ENCODE measurements around the gene CGAS. TPM values are rescaled to one million over a fixed set of nuclear protein-coding genes. Genes with fewer than 3 reads are reported as not detected.
"Not testable (repeated sequence)": the region's sequence is repeated elsewhere in the genome, so short reads cannot be mapped to it uniquely, and the experiment has no call there.

The CGAS gene
- total RNA-seq, 4 donors from 2014 or later = 2.4 to 6.1 (median 3.9) TPM

- intact Hi-C loops (cut with DNase I) = no loop called here
- Histone ChIP-seq H3K36me3 (peaks cover 0 to 9% (median 2%) of the 10 kb centered on the region in 4 donors), H3K27ac (replicated peaks in 1 of 4) (no peak overlapping the region), H3K4me3 (no peak overlapping the region), H3K9me3 (no peaks in the 10 kb centered on the region), H3K27me3 (no peaks in the 10 kb centered on the region), H3K4me1 (peaks cover 20 to 34% (median 30%) of the 10 kb centered on the region in 4 donors)
- WGBS = 76% methylated on average over 5 of the region's 5 CpGs
- DNase-seq (ENCODE audit: extremely low spot score) = no peak
- no peak for TF ChIP-seq CTCF (IDR thresholded peaks at IDR 0.05)
- no peak for TF ChIP-seq POLR2AphosphoS5 (IDR thresholded peaks at IDR 0.05)
These were observed 8.0 kb upstream of the CGAS start for GRCh38 chr6:73460056-73460455.

- 89% methylated on average over 7 of the region's 7 CpGs for WGBS
- intact Hi-C loops (cut with DNase I); DNase-seq (ENCODE audit: extremely low spot score): not testable (repeated sequence)
These were observed 7.4 kb upstream of the CGAS start for GRCh38 chr6:73459474-73459873.

GRCh38 chr6:73455865-73456629, 4.0 kb upstream of the CGAS start:
- TF ChIP-seq EP300 (IDR thresholded peaks at IDR 0.05) (no peak), POLR2AphosphoS5 (IDR thresholded peaks at IDR 0.05) (no peak), POLR2A (IDR thresholded peaks at IDR 0.05; ENCODE audit: low read depth) (no peak), CTCF (IDR thresholded peaks at IDR 0.05) (no peak)
- no peak overlapping the region for H3K27ac ChIP-seq (replicated peaks in 1 of 4)
- 65% methylated on average over 3 of the region's 3 CpGs for WGBS
- no peaks in the 10 kb centered on the region for H3K36me3 ChIP-seq
- peaks cover 8 to 24% (median 19%) of the 10 kb centered on the region in 4 donors for H3K4me1 ChIP-seq
- no peak overlapping the region for H3K4me3 ChIP-seq
- intact Hi-C loops (cut with DNase I) = no loop called here
- no peaks in the 10 kb centered on the region for H3K27me3 ChIP-seq
- no peaks in the 10 kb centered on the region for H3K9me3 ChIP-seq
- DNase-seq (ENCODE audit: extremely low spot score) = no peak

More at GRCh38 chr6:73459474-73459873, 7.4 kb upstream of the CGAS start:
- not testable (repeated sequence) for H3K4me3 ChIP-seq; H3K9me3 ChIP-seq; H3K36me3 ChIP-seq; H3K27ac ChIP-seq (replicated peaks in 1 of 4); H3K27me3 ChIP-seq
- peaks cover 20 to 32% (median 27%) of the 10 kb centered on the region in 4 donors for H3K4me1 ChIP-seq

- intact Hi-C loops (cut with DNase I) = no loop called here
These were observed 632 bp downstream of the CGAS start for GRCh38 chr6:73451223-73452106.

More at GRCh38 chr6:73451223-73452106, 632 bp downstream of the CGAS start:
- Histone ChIP-seq H3K4me1 (peaks cover 4 to 30% (median 30%) of the 10 kb centered on the region in 4 donors), H3K27ac (replicated peaks in 1 of 4) (peak overlapping the region; percentile 74 to 82 (median 80)), H3K27me3 (no peaks in the 10 kb centered on the region), H3K4me3 (peak overlapping the region; percentile 70 to 83 (median 76)), H3K36me3 (no peaks in the 10 kb centered on the region), H3K9me3 (no peaks in the 10 kb centered on the region)
- TF ChIP-seq POLR2A (IDR thresholded peaks at IDR 0.05; ENCODE audit: low read depth) (no peak), POLR2AphosphoS5 (IDR thresholded peaks at IDR 0.05) (peak in 1 of 2 donors; percentile 23), CTCF (IDR thresholded peaks at IDR 0.05) (no peak)
- WGBS = 5% methylated on average over 51 of the region's 79 CpGs
- no peak for DNase-seq (ENCODE audit: extremely low spot score)
